A549 (cell line): ENCODE measurements around the gene KIF21A. TPM values are rescaled to one million over a fixed set of nuclear protein-coding genes. Genes with fewer than 3 reads are reported as not detected.

Source experiments
- ATAC-seq, 2 experiments: fragments of 200-7000 bp in 1 of 2; fragments of >200 bp in 1 of 2; cut with Nextera tagmentation in 1 of 2; cut with Tn5 transposase in 1 of 2; 3 replicates each; pipeline versions ENCODE4 v1.8.0 to v1.9.1; 2018 to 2020; ENCODE audit warnings: mild to moderate bottlenecking in 1 of 2, moderate library complexity in 1 of 2
- CTCF ChIA-PET: fragments of 300-600 bp; sonication (Branson Sonifier 250); formaldehyde crosslinking; extraction: SDS; loops from one replicate; lab custom pipeline; 2021; ENCODE audit warnings: antibody characterized with exemption, inconsistent platforms; lab: Yijun Ruan, JAX
- POLR2A ChIA-PET: fragments of 350-600 bp; formaldehyde crosslinking; extraction: SDS; loops from one replicate; lab custom pipeline; 2021; ENCODE audit warnings: antibody characterized with exemption, inconsistent platforms; lab: Yijun Ruan, JAX
- DNase-seq, 2 experiments: peaks; one replicate each; pipeline versions ENCODE4 v3.0.0 to v3.0.0-alpha.2; 2011 to 2016; ENCODE audit warnings: low read depth in 1 of 2, low spot score in 1 of 2
- FAIRE-seq: peaks from 2 replicates; lab custom pipeline; 2011; peaks lifted over from hg19 to GRCh38; lab: Jason Lieb, UNC
- H3K27ac ChIP-seq, 2 experiments: fragments of >200 bp; sonication (Bioruptor Twin); formaldehyde crosslinking; 3 replicates each; pipeline ENCODE4 v1.5.1; 2016 to 2017
- H3K4me1 ChIP-seq: fragments of >200 bp; sonication (Bioruptor Twin); formaldehyde crosslinking; 3 replicates; pipeline ENCODE4 v1.6.1; 2016
- H3K4me2 ChIP-seq: fragments of >200 bp; sonication (Bioruptor Twin); formaldehyde crosslinking; 3 replicates; pipeline ENCODE4 v1.6.1; 2016
- H3K4me3 ChIP-seq: fragments of >200 bp; sonication (Bioruptor Twin); formaldehyde crosslinking; 3 replicates; pipeline ENCODE4 v1.5.1; 2016
- H3K9me3 ChIP-seq: fragments of >200 bp; sonication (Bioruptor Twin); formaldehyde crosslinking; 3 replicates; pipeline ENCODE4 v1.6.1; 2016
- CBX2 ChIP-seq: fragments of 200-600 bp; sonication (generic); IDR thresholded peaks from 2 replicates; pipeline ENCODE4 v1.6.1; 2016; ENCODE audit warnings: low read depth, mild to moderate bottlenecking, borderline replicate concordance
- EP300 ChIP-seq, 2 experiments: fragments of >200 bp; sonication (Bioruptor Twin); formaldehyde crosslinking; IDR thresholded peaks; 2 replicates in 1 of 2; 3 replicates in 1 of 2; pipeline ENCODE4 v1.6.1; 2016 to 2017
- ESRRA ChIP-seq: fragments of 150-350 bp; IDR thresholded peaks from 2 replicates; pipeline ENCODE4 v1.6.1; 2014; ENCODE audit warnings: mild to moderate bottlenecking, low read length, borderline replicate concordance
- HDAC2 ChIP-seq: fragments of 200-600 bp; sonication (generic); IDR thresholded peaks from 2 replicates; pipeline ENCODE4 v1.6.1; 2016
- KDM5A ChIP-seq: fragments of 200-600 bp; sonication (generic); IDR thresholded peaks from 2 replicates; pipeline ENCODE4 v1.6.1; 2016; ENCODE audit warnings: antibody characterized with exemption, mild to moderate bottlenecking
- NFE2L2 ChIP-seq: fragments of 150-350 bp; conservative IDR thresholded peaks from 2 replicates; pipeline ENCODE4 v1.6.1; 2014; ENCODE audit warnings: low read length
- NPAS2 ChIP-seq: fragments of 250-450 bp; sonication (Bioruptor Pico); IDR thresholded peaks from 2 replicates; pipeline ENCODE4 v1.8.0; 2022; ENCODE audit warnings: mild to moderate bottlenecking, moderate library complexity, borderline replicate concordance
- RARB ChIP-seq: fragments of 250-450 bp; sonication (Bioruptor Pico); IDR thresholded peaks from 2 replicates; pipeline ENCODE4 v1.8.0; 2021; ENCODE audit warnings: mild to moderate bottlenecking, moderate library complexity
- RCOR1 ChIP-seq: fragments of 150-350 bp; IDR thresholded peaks from 2 replicates; pipeline ENCODE4 v1.6.1; 2014; ENCODE audit warnings: antibody characterized with exemption, low read length, low read depth
- RNF2 ChIP-seq: fragments of 200-600 bp; sonication (generic); IDR thresholded peaks from 2 replicates; pipeline ENCODE4 v1.6.1; 2016; ENCODE audit warnings: low read depth, mild to moderate bottlenecking, antibody characterized with exemption, moderate library complexity, borderline replicate concordance
- TFCP2L1 ChIP-seq: fragments of 250-450 bp; sonication (Bioruptor Pico); IDR thresholded peaks from 2 replicates; pipeline ENCODE4 v1.5.0; 2021; ENCODE audit warnings: mild to moderate bottlenecking
- ZNF302 ChIP-seq: fragments of 250-450 bp; sonication (Bioruptor Pico); IDR thresholded peaks from 2 replicates; pipeline ENCODE4 v1.9.0; 2021; ENCODE audit warnings: inconsistent platforms, mild to moderate bottlenecking, moderate library complexity
- WGBS: methylation state at CpG from one replicate; pipeline ENCODE4 v1.1.6; 2017; ENCODE audit errors: missing lambda C conversion rate; 5-methylcytosine and 5-hydroxymethylcytosine counted together
- polyA plus RNA-seq, 4 experiments: library from polyadenylated mRNA; depleted of rRNA in 3 of 4; stranded (reverse); fragments of >200 nt; fragmentation: RNase III in 1 of 4; extraction: RNeasy Plus Mini Kit Qiagen cat#74134 plus additional on column Dnase treatment in 1 of 4; gene quantifications; 2 replicates in 3 of 4; 3 replicates in 1 of 4; pipeline ENCODE4 v1.2.3, GENCODE V29; 2011 to 2017
- TF ChIP-seq, protein P1 (sequence below): fragments of 450-650 bp; IDR thresholded peaks from 2 replicates; pipeline ENCODE4 v1.6.1; 2014; ENCODE audit warnings: antibody characterized with exemption
- TF ChIP-seq, protein P2 (sequence below): IDR thresholded peaks from 2 replicates; pipeline ENCODE4 v1.6.1; 2012
- TF ChIP-seq, protein P3 (sequence below): fragments of >200 bp; sonication (Bioruptor Twin); formaldehyde crosslinking; IDR thresholded peaks from 2 replicates; pipeline ENCODE4 v1.6.1; 2016
- TF ChIP-seq, protein P4 (sequence below): fragments of 200-600 bp; sonication (generic); IDR thresholded peaks from 2 replicates; pipeline ENCODE4 v1.6.1; 2016; ENCODE audit warnings: antibody characterized with exemption, mild to moderate bottlenecking, moderate library complexity
- TF ChIP-seq, protein P5 (sequence below): fragments of >200 bp; sonication (Bioruptor Twin); formaldehyde crosslinking; IDR thresholded peaks from 3 replicates; pipeline ENCODE4 v1.5.1; 2016
- TF ChIP-seq, protein P6 (sequence below): fragments of 250-450 bp; sonication (Bioruptor Pico); IDR thresholded peaks from 2 replicates; pipeline ENCODE4 v1.5.0; 2020; ENCODE audit warnings: low read depth, mild to moderate bottlenecking, moderate library complexity

Gene KIF21A
- polyA plus RNA-seq, 2 of the 4 experiments (the other 2 are of a cell fraction), result 26.0 to 79.0 TPM

DNA sequence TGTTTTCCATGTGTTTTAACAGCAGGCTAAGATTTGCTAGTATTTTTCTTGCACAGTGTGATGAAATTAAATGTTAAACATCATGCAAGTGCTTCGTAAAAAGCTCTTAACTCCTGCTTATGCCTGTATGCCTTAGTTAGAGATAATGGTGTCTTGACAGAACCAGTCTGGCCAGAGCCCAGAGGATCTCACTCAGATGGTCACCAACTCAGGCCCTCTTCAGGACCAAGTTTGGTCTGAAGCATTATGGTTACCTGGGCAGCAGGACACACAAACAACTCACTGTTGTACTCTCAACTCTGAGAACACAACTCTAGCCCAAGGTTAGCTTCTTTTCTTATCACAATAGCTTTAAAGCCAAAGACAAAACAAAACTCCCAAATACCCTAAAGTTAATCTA, 115.4 kb downstream of the KIF21A start:
- FAIRE-seq (no peak), DNase-seq (no peak), ATAC-seq (no peak)
- H3K27ac ChIP-seq, result no peak overlapping the region
- POLR2A ChIA-PET, result no interaction called here
- TF ChIP-seq, protein P1, sequence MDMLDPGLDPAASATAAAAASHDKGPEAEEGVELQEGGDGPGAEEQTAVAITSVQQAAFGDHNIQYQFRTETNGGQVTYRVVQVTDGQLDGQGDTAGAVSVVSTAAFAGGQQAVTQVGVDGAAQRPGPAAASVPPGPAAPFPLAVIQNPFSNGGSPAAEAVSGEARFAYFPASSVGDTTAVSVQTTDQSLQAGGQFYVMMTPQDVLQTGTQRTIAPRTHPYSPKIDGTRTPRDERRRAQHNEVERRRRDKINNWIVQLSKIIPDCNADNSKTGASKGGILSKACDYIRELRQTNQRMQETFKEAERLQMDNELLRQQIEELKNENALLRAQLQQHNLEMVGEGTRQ, result no peak
- TF ChIP-seq NPAS2 (no peak), ZNF302 (CRISPR knock-in tag) (no peak), RARB (CRISPR knock-in tag) (no peak)
- TF ChIP-seq, all 56 proteins: peak for 0
- WGBS, result 86% methylated on average over 1 of the region's 1 CpG
- no peaks in the 10 kb centered on the region for H3K4me1 ChIP-seq
- CTCF ChIA-PET, result no interaction called here
- H3K9me3 ChIP-seq, result no peaks in the 10 kb centered on the region
- H3K4me2 ChIP-seq, result no peak overlapping the region
- H3K4me3 ChIP-seq, result no peak overlapping the region

DNA sequence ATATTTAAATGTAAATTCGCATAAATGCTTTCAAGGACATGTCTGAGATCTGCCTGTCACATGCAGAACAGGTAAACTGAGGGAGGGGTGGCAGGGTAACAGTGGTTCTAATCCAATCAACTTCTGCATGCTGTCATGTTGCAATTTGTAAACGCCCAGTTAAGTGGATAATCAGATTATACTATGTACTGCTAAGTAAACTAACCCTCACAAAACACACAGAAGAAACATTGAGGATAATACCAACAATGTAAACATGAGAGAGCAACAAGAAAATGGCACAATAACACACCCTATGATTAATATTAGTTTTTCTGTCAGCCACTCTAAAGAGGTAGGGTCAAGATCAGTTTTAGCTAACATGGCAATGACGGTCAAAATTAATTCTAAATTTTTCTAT, 123.7 kb downstream of the KIF21A start:
- 80% methylated on average over 3 of the region's 3 CpGs for WGBS
- no peak for FAIRE-seq
- peaks cover 7% of the 10 kb centered on the region; the same call in 2 of the 3 replicates for H3K4me1 ChIP-seq
- no peak overlapping the region for H3K27ac ChIP-seq
- ChIA-PET POLR2A (no interaction called here), CTCF (interaction anchor here (0.8 to 1.5 kb wide), 6 partner anchors 15 to 301 kb away, joined by 3 to 7 read pairs (median 4); partner anchors contain the start of gene ABCD2)
- no peak for ATAC-seq
- DNase-seq, result no peak
- no peaks in the 10 kb centered on the region for H3K9me3 ChIP-seq
- no peak overlapping the region for H3K4me3 ChIP-seq
- H3K4me2 ChIP-seq, result no peak overlapping the region
- TF ChIP-seq RCOR1 (no peak), EP300 (IDR thresholded peaks at IDR 0.05) (no peak), CBX2 (no peak), NFE2L2 (no peak), RNF2 (no peak), KDM5A (no peak), TFCP2L1 (CRISPR knock-in tag) (no peak), HDAC2 (no peak), ESRRA (no peak)
- TF ChIP-seq, protein P2, sequence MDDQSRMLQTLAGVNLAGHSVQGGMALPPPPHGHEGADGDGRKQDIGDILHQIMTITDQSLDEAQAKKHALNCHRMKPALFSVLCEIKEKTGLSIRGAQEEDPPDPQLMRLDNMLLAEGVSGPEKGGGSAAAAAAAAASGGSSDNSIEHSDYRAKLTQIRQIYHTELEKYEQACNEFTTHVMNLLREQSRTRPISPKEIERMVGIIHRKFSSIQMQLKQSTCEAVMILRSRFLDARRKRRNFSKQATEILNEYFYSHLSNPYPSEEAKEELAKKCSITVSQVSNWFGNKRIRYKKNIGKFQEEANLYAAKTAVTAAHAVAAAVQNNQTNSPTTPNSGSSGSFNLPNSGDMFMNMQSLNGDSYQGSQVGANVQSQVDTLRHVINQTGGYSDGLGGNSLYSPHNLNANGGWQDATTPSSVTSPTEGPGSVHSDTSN, result no peak
- TF ChIP-seq, protein P3, sequence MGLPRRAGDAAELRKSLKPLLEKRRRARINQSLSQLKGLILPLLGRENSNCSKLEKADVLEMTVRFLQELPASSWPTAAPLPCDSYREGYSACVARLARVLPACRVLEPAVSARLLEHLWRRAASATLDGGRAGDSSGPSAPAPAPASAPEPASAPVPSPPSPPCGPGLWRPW, result no peak
- TF ChIP-seq, protein P4, sequence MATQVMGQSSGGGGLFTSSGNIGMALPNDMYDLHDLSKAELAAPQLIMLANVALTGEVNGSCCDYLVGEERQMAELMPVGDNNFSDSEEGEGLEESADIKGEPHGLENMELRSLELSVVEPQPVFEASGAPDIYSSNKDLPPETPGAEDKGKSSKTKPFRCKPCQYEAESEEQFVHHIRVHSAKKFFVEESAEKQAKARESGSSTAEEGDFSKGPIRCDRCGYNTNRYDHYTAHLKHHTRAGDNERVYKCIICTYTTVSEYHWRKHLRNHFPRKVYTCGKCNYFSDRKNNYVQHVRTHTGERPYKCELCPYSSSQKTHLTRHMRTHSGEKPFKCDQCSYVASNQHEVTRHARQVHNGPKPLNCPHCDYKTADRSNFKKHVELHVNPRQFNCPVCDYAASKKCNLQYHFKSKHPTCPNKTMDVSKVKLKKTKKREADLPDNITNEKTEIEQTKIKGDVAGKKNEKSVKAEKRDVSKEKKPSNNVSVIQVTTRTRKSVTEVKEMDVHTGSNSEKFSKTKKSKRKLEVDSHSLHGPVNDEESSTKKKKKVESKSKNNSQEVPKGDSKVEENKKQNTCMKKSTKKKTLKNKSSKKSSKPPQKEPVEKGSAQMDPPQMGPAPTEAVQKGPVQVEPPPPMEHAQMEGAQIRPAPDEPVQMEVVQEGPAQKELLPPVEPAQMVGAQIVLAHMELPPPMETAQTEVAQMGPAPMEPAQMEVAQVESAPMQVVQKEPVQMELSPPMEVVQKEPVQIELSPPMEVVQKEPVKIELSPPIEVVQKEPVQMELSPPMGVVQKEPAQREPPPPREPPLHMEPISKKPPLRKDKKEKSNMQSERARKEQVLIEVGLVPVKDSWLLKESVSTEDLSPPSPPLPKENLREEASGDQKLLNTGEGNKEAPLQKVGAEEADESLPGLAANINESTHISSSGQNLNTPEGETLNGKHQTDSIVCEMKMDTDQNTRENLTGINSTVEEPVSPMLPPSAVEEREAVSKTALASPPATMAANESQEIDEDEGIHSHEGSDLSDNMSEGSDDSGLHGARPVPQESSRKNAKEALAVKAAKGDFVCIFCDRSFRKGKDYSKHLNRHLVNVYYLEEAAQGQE, result no peak
- TF ChIP-seq, protein P5, sequence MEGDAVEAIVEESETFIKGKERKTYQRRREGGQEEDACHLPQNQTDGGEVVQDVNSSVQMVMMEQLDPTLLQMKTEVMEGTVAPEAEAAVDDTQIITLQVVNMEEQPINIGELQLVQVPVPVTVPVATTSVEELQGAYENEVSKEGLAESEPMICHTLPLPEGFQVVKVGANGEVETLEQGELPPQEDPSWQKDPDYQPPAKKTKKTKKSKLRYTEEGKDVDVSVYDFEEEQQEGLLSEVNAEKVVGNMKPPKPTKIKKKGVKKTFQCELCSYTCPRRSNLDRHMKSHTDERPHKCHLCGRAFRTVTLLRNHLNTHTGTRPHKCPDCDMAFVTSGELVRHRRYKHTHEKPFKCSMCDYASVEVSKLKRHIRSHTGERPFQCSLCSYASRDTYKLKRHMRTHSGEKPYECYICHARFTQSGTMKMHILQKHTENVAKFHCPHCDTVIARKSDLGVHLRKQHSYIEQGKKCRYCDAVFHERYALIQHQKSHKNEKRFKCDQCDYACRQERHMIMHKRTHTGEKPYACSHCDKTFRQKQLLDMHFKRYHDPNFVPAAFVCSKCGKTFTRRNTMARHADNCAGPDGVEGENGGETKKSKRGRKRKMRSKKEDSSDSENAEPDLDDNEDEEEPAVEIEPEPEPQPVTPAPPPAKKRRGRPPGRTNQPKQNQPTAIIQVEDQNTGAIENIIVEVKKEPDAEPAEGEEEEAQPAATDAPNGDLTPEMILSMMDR, result no peak
- TF ChIP-seq, protein P6, sequence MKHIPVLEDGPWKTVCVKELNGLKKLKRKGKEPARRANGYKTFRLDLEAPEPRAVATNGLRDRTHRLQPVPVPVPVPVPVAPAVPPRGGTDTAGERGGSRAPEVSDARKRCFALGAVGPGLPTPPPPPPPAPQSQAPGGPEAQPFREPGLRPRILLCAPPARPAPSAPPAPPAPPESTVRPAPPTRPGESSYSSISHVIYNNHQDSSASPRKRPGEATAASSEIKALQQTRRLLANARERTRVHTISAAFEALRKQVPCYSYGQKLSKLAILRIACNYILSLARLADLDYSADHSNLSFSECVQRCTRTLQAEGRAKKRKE (CRISPR knock-in tag), result no peak
- TF ChIP-seq, all 56 proteins: peak for 0
